ENCODE results near the gene ATP2C1. TPM values are rescaled to one million over a fixed set of nuclear protein-coding genes. Genes with fewer than 3 reads are reported as not detected.

ATP2C1 gene
- total RNA-seq, 1 donor from 2014 or later = 11.8 TPM

- Histone ChIP-seq H3K36me3 (peaks cover 17 to 44% of the 10 kb centered on the region in 2 donors), H3K9me3 (no peaks in the 10 kb centered on the region), H3K4me1 (no peaks in the 10 kb centered on the region), H3K4me3 (no peak overlapping the region), H3K27ac (no peak overlapping the region), H3K27me3 (no peaks in the 10 kb centered on the region)
- intact Hi-C loops (cut with DNase I) = no loop called here
- no peak for DNase-seq (ENCODE audit: low spot score in 2 of 2)
- TF ChIP-seq CTCF (IDR thresholded peaks at IDR 0.05) = no peak
These were observed 103.4 kb downstream of the ATP2C1 start for GRCh38 chr3:130997289-130997688.

- H3K27ac ChIP-seq = no peak overlapping the region
- no peaks in the 10 kb centered on the region for H3K4me1 ChIP-seq
- DNase-seq (ENCODE audit: low spot score in 2 of 2) = no peak
- intact Hi-C loops (cut with DNase I) = no loop called here
- no peak overlapping the region for H3K4me3 ChIP-seq
- H3K9me3 ChIP-seq = no peaks in the 10 kb centered on the region
- no peak for TF ChIP-seq CTCF (IDR thresholded peaks at IDR 0.05)
- H3K27me3 ChIP-seq = no peaks in the 10 kb centered on the region
- peaks cover 8 to 45% of the 10 kb centered on the region in 2 donors for H3K36me3 ChIP-seq
These were observed 107.2 kb downstream of the ATP2C1 start for GRCh38 chr3:131001071-131001470.

- intact Hi-C loops (cut with DNase I) = no loop called here
- Histone ChIP-seq H3K36me3 (peaks cover 10 to 45% of the 10 kb centered on the region in 2 donors), H3K4me1 (no peaks in the 10 kb centered on the region), H3K27me3 (no peaks in the 10 kb centered on the region), H3K4me3 (no peak overlapping the region), H3K27ac (no peak overlapping the region), H3K9me3 (no peaks in the 10 kb centered on the region)
- no peak for TF ChIP-seq CTCF (IDR thresholded peaks at IDR 0.05)
- no peak for DNase-seq (ENCODE audit: low spot score in 2 of 2)
These were observed 110.7 kb downstream of the ATP2C1 start for GRCh38 chr3:131004603-131005002.

- H3K27ac ChIP-seq = no peak overlapping the region
- no peak for TF ChIP-seq CTCF (IDR thresholded peaks at IDR 0.05)
- DNase-seq (ENCODE audit: low spot score in 2 of 2) = no peak
- no peak overlapping the region for H3K4me3 ChIP-seq
- no peaks in the 10 kb centered on the region for H3K9me3 ChIP-seq
- no peaks in the 10 kb centered on the region for H3K4me1 ChIP-seq
- H3K36me3 ChIP-seq = peaks cover 17 to 60% of the 10 kb centered on the region in 2 donors
- no peaks in the 10 kb centered on the region for H3K27me3 ChIP-seq
- intact Hi-C loops (cut with DNase I) = no loop called here
These were observed 113.4 kb downstream of the ATP2C1 start for GRCh38 chr3:131007256-131007655.

GRCh38 chr3:131007782-131008181, 113.9 kb downstream of the ATP2C1 start:
- no peaks in the 10 kb centered on the region for H3K9me3 ChIP-seq
- H3K4me1 ChIP-seq = no peaks in the 10 kb centered on the region
- H3K27me3 ChIP-seq = no peaks in the 10 kb centered on the region
- intact Hi-C loops (cut with DNase I) = no loop called here
- H3K4me3 ChIP-seq = no peak overlapping the region
- DNase-seq (ENCODE audit: low spot score in 2 of 2) = no peak
- TF ChIP-seq CTCF (IDR thresholded peaks at IDR 0.05) = no peak
- H3K27ac ChIP-seq = no peak overlapping the region
- H3K36me3 ChIP-seq = peaks cover 17 to 63% of the 10 kb centered on the region in 2 donors

GRCh38 chr3:131008326-131008725, 114.4 kb downstream of the ATP2C1 start:
- peaks cover 17 to 60% of the 10 kb centered on the region in 2 donors for H3K36me3 ChIP-seq
- no peak overlapping the region for H3K4me3 ChIP-seq
- TF ChIP-seq CTCF (IDR thresholded peaks at IDR 0.05) = no peak
- H3K27me3 ChIP-seq = no peaks in the 10 kb centered on the region
- no peak for DNase-seq (ENCODE audit: low spot score in 2 of 2)
- H3K4me1 ChIP-seq = no peaks in the 10 kb centered on the region
- no peaks in the 10 kb centered on the region for H3K9me3 ChIP-seq
- no peak overlapping the region for H3K27ac ChIP-seq
- intact Hi-C loops (cut with DNase I) = no loop called here
